RPMI8226 (cell line): Measurements from ENCODE around the gene MPV17L.
"Not testable (repeated sequence)": the region's sequence is repeated elsewhere in the genome, so short reads cannot be mapped to it uniquely, and the experiment has no call there.

Source experiments
- DNase-seq: peaks from one replicate; pipeline ENCODE4 v3.0.0-alpha.2; 2015

The MPV17L gene

GRCh38 chr16:15453296-15453695 lies 57.7 kb downstream of the MPV17L start:
- not testable (repeated sequence) for DNase-seq

- DNase-seq = not testable (repeated sequence)
Observed at GRCh38 chr16:15454933-15455332, 59.4 kb downstream of the MPV17L start.

DNA sequence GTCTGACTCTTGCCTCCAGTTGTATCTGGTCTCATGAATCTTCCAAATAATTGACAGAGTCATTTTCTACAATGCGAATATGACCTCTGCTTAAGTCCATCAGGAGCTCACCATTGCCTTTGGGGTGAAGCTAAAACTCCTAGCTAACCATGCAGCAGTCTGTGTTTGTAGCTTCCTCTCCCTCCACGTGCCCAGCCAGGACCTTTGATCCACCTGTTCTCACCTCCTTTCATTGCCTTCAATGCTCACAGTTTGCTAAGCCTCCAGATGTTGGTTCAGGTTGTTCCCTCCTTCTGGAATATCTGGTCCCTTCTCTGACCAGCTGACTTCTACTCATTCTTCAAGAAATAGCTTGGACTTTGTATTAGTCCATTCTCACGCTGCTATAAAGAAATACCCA lies 61.8 kb downstream of the MPV17L start:
- DNase-seq = no peak

DNA sequence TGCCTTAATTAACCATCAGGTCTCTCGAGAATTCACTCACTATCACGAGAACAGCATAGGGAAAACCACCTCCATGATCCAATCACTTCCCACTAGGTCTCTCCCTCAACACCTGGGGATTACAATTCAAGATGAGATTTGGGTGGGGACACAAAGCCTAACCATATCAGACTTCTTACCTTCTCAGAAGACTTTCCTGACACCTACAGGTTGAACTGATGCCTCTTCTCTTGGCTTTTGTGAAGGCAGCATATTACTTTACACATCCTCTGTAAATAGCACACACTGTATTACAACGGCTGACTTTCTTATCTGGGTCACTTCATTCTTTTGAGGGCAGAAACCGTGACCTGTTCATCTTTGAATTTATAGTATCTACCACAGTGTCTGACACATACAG lies 62.4 kb downstream of the MPV17L start:
- DNase-seq = no peak

DNA sequence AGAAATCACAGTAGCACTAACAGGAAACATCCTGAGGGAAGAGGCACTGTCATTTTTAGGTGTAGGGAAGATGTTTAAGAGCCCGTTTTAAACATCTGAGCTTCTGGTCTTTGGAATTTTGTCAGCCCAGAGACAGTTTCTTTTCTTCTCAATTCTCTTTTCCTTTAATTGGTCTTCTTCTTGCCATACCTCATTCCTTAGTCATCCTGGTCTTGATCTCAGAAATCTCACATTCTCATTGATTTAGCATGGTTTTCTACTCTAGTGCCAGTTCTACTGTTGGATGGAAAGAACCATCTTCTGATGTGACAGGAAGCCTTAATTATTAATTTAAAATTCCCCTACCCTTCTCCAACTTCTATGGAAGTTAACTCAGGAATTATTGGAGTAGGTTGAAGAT lies 64.2 kb downstream of the MPV17L start:
- DNase-seq = no peak

DNA sequence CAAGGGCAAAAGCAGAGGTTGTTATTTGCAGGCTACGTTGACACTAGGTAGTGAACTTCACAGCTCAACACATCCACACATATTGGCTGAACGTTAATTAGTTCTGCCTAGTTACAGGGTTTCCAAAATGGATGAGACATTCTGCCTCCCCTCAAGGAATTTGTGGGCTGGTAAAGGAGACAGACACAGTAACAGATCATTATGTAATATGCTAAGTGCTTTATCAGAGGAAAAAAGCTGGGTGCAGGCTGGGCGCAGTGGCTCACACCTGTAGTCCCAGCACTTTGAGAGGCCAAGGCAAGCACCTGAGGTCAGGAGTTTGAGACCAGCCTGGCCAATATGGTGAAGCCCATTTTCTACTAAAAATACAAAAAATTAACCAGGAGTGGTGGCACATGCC lies 65.0 kb downstream of the MPV17L start:
- no peak for DNase-seq

- no peak for DNase-seq
Observed at GRCh38 chr16:15461376-15461775, 65.8 kb downstream of the MPV17L start.
